Osteoblast (primary cell): ENCODE results near the gene CCNG2. TPM values are rescaled to one million over a fixed set of nuclear protein-coding genes. Genes with fewer than 3 reads are reported as not detected.
A peak's percentile ranks its signal among the peaks of the same experiment; 100 is the strongest.

Experiments used
- DNase-seq: peaks from one replicate; pipeline ENCODE4 v3.0.0; 2011; ENCODE audit warnings: low spot score, mixed read lengths; ENCODE audit not compliant: insufficient read length; ENCODE audit errors: missing footprints
- H2AFZ ChIP-seq: 2 replicates; pipeline ENCODE4 v1.6.0; 2011; ENCODE audit warnings: mild to moderate bottlenecking, low read length
- H3K27ac ChIP-seq: 2 replicates; pipeline ENCODE4 v1.5.1; 2011; ENCODE audit warnings: mild to moderate bottlenecking, low read depth, low read length, moderate library complexity
- H3K27me3 ChIP-seq: 2 replicates; pipeline ENCODE4 v1.6.0; 2012; ENCODE audit warnings: mild to moderate bottlenecking, control low read depth, inconsistent platforms, low read length, moderate library complexity; ENCODE audit not compliant: insufficient read depth
- H3K36me3 ChIP-seq: 2 replicates; pipeline ENCODE4 v1.5.1; 2011; ENCODE audit warnings: mild to moderate bottlenecking, low read length, control low read depth, moderate library complexity; ENCODE audit not compliant: insufficient read depth
- H3K4me1 ChIP-seq: 2 replicates; pipeline ENCODE4 v1.5.1; 2011; ENCODE audit warnings: mild to moderate bottlenecking, low read length, control low read depth, moderate library complexity; ENCODE audit not compliant: insufficient read depth
- H3K4me2 ChIP-seq: 2 replicates; pipeline ENCODE4 v1.6.0; 2011; ENCODE audit warnings: mild to moderate bottlenecking, low read length; ENCODE audit not compliant: insufficient read depth
- H3K4me3 ChIP-seq: fragments of 200-600 bp; sonication (generic); 3 replicates; pipeline ENCODE4 v1.5.1; 2012; ENCODE audit warnings: mild to moderate bottlenecking, low read length, inconsistent platforms; ENCODE audit not compliant: insufficient read depth
- H3K79me2 ChIP-seq: 2 replicates; pipeline ENCODE4 v1.6.0; 2012; ENCODE audit warnings: mild to moderate bottlenecking, low read length, control low read depth, inconsistent platforms; ENCODE audit not compliant: insufficient read depth
- H3K9me3 ChIP-seq: 2 replicates; pipeline ENCODE4 v1.5.1; 2011; ENCODE audit warnings: low read depth, low read length, control low read depth
- H4K20me1 ChIP-seq: 2 replicates; pipeline ENCODE4 v1.6.0; 2012; ENCODE audit warnings: mild to moderate bottlenecking, low read length, control low read depth; ENCODE audit not compliant: insufficient read depth
- CTCF ChIP-seq: IDR thresholded peaks from 2 replicates; pipeline ENCODE4 v1.5.1; 2011; ENCODE audit warnings: mild to moderate bottlenecking, low read depth, low read length, moderate library complexity; ENCODE audit errors: extremely low read depth
- total RNA-seq: library from RNA; depleted of rRNA; stranded (reverse); fragments of >200 nt; gene quantifications from 2 replicates; pipeline ENCODE4 v1.2.3, GENCODE V29; 2012

Gene CCNG2
- total RNA-seq, 1 donor: 49.2 TPM

DNA sequence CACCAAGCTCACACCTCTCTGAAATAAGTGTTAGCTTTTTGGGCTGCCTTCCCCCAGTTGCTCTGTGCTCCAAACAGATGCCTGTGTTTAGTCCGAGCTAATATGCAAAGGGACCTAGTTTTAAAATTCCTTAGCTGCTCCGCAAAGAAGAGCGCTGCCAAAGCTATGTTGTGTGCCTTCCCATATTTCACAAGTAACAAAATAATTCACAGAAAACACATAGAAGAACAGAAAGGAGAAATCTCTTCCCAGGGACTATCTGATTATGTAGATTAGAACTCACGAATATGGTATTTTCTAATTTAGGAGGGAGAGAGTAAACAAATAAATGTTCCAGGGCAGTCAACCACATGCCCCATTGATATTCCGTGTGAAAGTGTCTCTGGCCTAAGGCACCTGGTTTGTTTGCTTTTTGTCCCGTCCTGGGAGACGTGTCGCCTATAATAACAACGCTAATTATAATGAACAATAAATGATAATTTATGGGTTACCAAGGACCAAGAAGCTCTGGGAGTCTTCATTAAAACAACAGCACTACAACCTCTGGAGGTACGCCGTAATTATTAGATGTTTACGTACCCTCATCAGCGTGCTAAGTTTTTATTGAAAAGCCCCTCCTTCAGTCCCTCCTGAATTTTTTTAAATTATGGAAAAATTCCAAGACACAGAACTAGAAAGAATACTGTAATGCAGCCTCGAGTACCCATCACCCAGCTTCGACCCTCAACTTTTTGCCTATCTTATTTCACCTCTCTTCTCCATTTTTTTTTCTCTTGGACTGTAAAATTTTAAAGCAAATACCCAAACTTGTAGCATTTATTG is 1.2 kb upstream of the CCNG2 start:
- Histone ChIP-seq H3K9me3 (no peaks in the 10 kb centered on the region), H3K4me1 (peaks cover 20% of the 10 kb centered on the region), H3K27me3 (peaks cover 38% of the 10 kb centered on the region), H3K36me3 (peaks cover 16% of the 10 kb centered on the region), H2AFZ (peak overlapping the region; percentile 96), H3K79me2 (peaks cover 7% of the 10 kb centered on the region), H3K4me3 (peak overlapping the region; percentile 96), H3K27ac (no peak overlapping the region), H3K4me2 (peak overlapping the region; percentile 98), H4K20me1 (peaks cover 3% of the 10 kb centered on the region)
- no peak for DNase-seq
- no peak for TF ChIP-seq CTCF

GRCh38 chr4:77156533-77156911 is 485 bp upstream of the CCNG2 start:
- H3K36me3 ChIP-seq: peaks cover 23% of the 10 kb centered on the region
- H3K27ac ChIP-seq: peak overlapping the region; percentile 91
- H3K9me3 ChIP-seq: no peaks in the 10 kb centered on the region
- peak; percentile 99 for DNase-seq
- no peak for TF ChIP-seq CTCF
- peak overlapping the region; percentile 96 for H3K4me3 ChIP-seq
- H4K20me1 ChIP-seq: peaks cover 3% of the 10 kb centered on the region
- H3K4me1 ChIP-seq: peaks cover 20% of the 10 kb centered on the region
- H3K4me2 ChIP-seq: peak overlapping the region; percentile 98
- H3K79me2 ChIP-seq: peaks cover 7% of the 10 kb centered on the region
- peak overlapping the region; percentile 99 for H2AFZ ChIP-seq
- H3K27me3 ChIP-seq: peaks cover 38% of the 10 kb centered on the region

GRCh38 chr4:77157859-77158486 is 966 bp downstream of the CCNG2 start:
- H3K27ac ChIP-seq: peak overlapping the region; percentile 91
- peaks cover 7% of the 10 kb centered on the region for H3K79me2 ChIP-seq
- DNase-seq: peak; percentile 96
- no peak for TF ChIP-seq CTCF
- peaks cover 26% of the 10 kb centered on the region for H3K27me3 ChIP-seq
- no peaks in the 10 kb centered on the region for H3K9me3 ChIP-seq
- peaks cover 20% of the 10 kb centered on the region for H3K4me1 ChIP-seq
- H2AFZ ChIP-seq: peak overlapping the region; percentile 99
- H3K36me3 ChIP-seq: peaks cover 38% of the 10 kb centered on the region
- H4K20me1 ChIP-seq: peaks cover 5% of the 10 kb centered on the region
- peak overlapping the region; percentile 96 for H3K4me3 ChIP-seq
- peak overlapping the region; percentile 98 for H3K4me2 ChIP-seq

DNA sequence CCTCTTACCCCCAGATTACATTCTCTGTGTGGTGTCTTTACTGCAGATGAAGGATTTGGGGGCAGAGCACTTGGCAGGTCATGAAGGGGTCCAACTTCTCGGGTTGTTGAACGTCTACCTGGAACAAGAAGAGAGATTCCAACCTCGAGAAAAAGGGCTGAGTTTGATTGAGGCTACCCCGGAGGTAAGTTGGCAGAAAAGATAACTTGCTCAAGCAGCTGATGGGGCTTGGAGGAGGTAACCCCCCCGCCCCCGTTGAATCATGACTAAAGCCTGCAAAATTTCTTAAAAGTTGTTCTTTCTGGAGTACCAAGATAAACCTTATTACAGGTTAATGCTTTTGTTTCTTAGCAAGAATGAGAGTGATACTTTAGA is 1.5 kb downstream of the CCNG2 start:
- Histone ChIP-seq H2AFZ (peak overlapping the region; percentile 99), H3K36me3 (peaks cover 43% of the 10 kb centered on the region), H3K4me1 (peaks cover 20% of the 10 kb centered on the region), H3K27me3 (peaks cover 24% of the 10 kb centered on the region), H3K79me2 (peaks cover 7% of the 10 kb centered on the region), H3K9me3 (no peaks in the 10 kb centered on the region), H3K27ac (peak overlapping the region; percentile 91), H4K20me1 (peaks cover 5% of the 10 kb centered on the region), H3K4me2 (peak overlapping the region; percentile 98), H3K4me3 (peak overlapping the region; percentile 96)
- no peak for TF ChIP-seq CTCF
- no peak for DNase-seq
